T-helper 1 cell treated with Interleukin-12 subunit alpha and Interleukin-12 subunit beta and Interleukin-4 antibody, amounts not matched to agents 30 ng/mL and 1 ng/mL, for 36 hours (primary cell): Measurements from ENCODE around the gene CPA4. TPM values are rescaled to one million over a fixed set of nuclear protein-coding genes. Genes with fewer than 3 reads are reported as not detected.
"Not testable (repeated sequence)": the region's sequence is repeated elsewhere in the genome, so short reads cannot be mapped to it uniquely, and the experiment has no call there.

Experiments
- intact Hi-C: fragments of 100-400 bp; cut with micrococcal nuclease; formaldehyde crosslinking; loops from one replicate; pipeline ENCODE4 v1.15.1; 2024
- total RNA-seq: library from RNA; stranded (reverse); gene quantifications from 2 replicates; pipeline ENCODE4 v1.2.3, GENCODE V29; 2022

CPA4 gene
- not detected in 2 replicates for total RNA-seq

GRCh38 chr7:130292682-130293257 is at the start of gene CPA4:
TSS of gene CPA4 (plus strand) at chr7:130293161. CDS start at chr7:130293181, 20 bp downstream.
- intact Hi-C loops = no loop called here

GRCh38 chr7:130243486-130243885 is 49.5 kb upstream of the CPA4 start:
- intact Hi-C loops = loop anchor here (2.0 to 5.0 kb wide), 2 partner anchors 243 to 494 kb away; no protein-coding TSS in a partner anchor

GRCh38 chr7:130246491-130246890 is 46.5 kb upstream of the CPA4 start:
- intact Hi-C loops = not testable (repeated sequence)

GRCh38 chr7:130248842-130249241 is 44.1 kb upstream of the CPA4 start:
- intact Hi-C loops = not testable (repeated sequence)

- intact Hi-C loops = not testable (repeated sequence)
Measured at GRCh38 chr7:130249626-130250025, 43.3 kb upstream of the CPA4 start.

- intact Hi-C loops = no loop called here
Measured at GRCh38 chr7:130254555-130254954, 38.4 kb upstream of the CPA4 start.

GRCh38 chr7:130256704-130257103 is 36.3 kb upstream of the CPA4 start:
- intact Hi-C loops = no loop called here

GRCh38 chr7:130258494-130259078 is 34.4 kb upstream of the CPA4 start:
- intact Hi-C loops = no loop called here

- intact Hi-C loops = no loop called here
Measured at GRCh38 chr7:130262448-130262847, 30.5 kb upstream of the CPA4 start.

- intact Hi-C loops = no loop called here
Measured at GRCh38 chr7:130263130-130263529, 29.8 kb upstream of the CPA4 start.

GRCh38 chr7:130266258-130266960 is 26.6 kb upstream of the CPA4 start, which contains the start of gene CPA2:
TSS of gene CPA2 (plus strand) at chr7:130266863. CDS start at chr7:130266882, 19 bp downstream.
- intact Hi-C loops = no loop called here

- intact Hi-C loops = no loop called here
Measured at GRCh38 chr7:130266961-130267321, 26.0 kb upstream of the CPA4 start.

- intact Hi-C loops = no loop called here
Measured at GRCh38 chr7:130268463-130269317, 24.3 kb upstream of the CPA4 start.

GRCh38 chr7:130269318-130269694 is 23.7 kb upstream of the CPA4 start:
- intact Hi-C loops = no loop called here

GRCh38 chr7:130270947-130271800 is 21.8 kb upstream of the CPA4 start:
- intact Hi-C loops = no loop called here

GRCh38 chr7:130272381-130273080 is 20.4 kb upstream of the CPA4 start:
- intact Hi-C loops = no loop called here

- intact Hi-C loops = no loop called here
Measured at GRCh38 chr7:130273081-130273932, 19.7 kb upstream of the CPA4 start.

- intact Hi-C loops = no loop called here
Measured at GRCh38 chr7:130273933-130274255, 19.1 kb upstream of the CPA4 start.

GRCh38 chr7:130274296-130274695 is 18.7 kb upstream of the CPA4 start:
- intact Hi-C loops = no loop called here
